Measurements from ENCODE around the gene FBXO11. TPM values are rescaled to one million over a fixed set of nuclear protein-coding genes. Genes with fewer than 3 reads are reported as not detected.
A peak's percentile ranks its signal among the peaks of the same experiment; 100 is the strongest.
"Not testable (repeated sequence)": the region's sequence is repeated elsewhere in the genome, so short reads cannot be mapped to it uniquely, and the experiment has no call there.

FBXO11 gene
- total RNA-seq, 2 experiments from 2014 or later: 38.2 to 41.1 TPM

GRCh38 chr2:47908682-47909081 is 2.4 kb upstream of the FBXO11 start:
- intact Hi-C loops (cut with micrococcal nuclease): no loop called here
- POLR2A ChIA-PET: no interaction called here

GRCh38 chr2:47907039-47907781 is 912 bp upstream of the FBXO11 start:
- no peaks in the 10 kb centered on the region for H3K9me3 Mint-ChIP-seq
- peak overlapping the region; percentile 91 for H3K27ac Mint-ChIP-seq
- CTCF ChIA-PET: interaction anchor here (0.6 to 2.3 kb wide), 8 partner anchors 48 to 513 kb away, joined by 3 to 12 read pairs (median 5); partner anchors contain the start of gene MSH6
- intact Hi-C loops (cut with micrococcal nuclease): loop anchor here (1.0 to 2.0 kb wide), 6 partner anchors 38 to 964 kb away; no protein-coding TSS in a partner anchor
- H3K27me3 Mint-ChIP-seq: no peaks in the 10 kb centered on the region
- H3K36me3 Mint-ChIP-seq: peaks cover 8% of the 10 kb centered on the region
- peak overlapping the region; percentile 88 for H3K4me3 Mint-ChIP-seq
- peak; percentile 48 for DNase-seq
- POLR2A ChIA-PET: interaction anchor here (0.7 to 1.1 kb wide), 3 partner anchors 45 to 123 kb away, joined by 3 read pairs; no protein-coding TSS in a partner anchor
- H3K4me1 Mint-ChIP-seq (ENCODE audit: low read depth): peaks cover 34% of the 10 kb centered on the region

More at GRCh38 chr2:47908682-47909081, 2.4 kb upstream of the FBXO11 start:
- peaks cover 20% of the 10 kb centered on the region for H3K4me1 Mint-ChIP-seq (ENCODE audit: low read depth)
- H3K27me3 Mint-ChIP-seq: no peaks in the 10 kb centered on the region
- CTCF ChIA-PET: interaction anchor here (2.3 kb wide), 1 partner anchor 198 kb away, joined by 12 read pairs; no protein-coding TSS in a partner anchor
- no peak overlapping the region for H3K4me3 Mint-ChIP-seq
- H3K9me3 Mint-ChIP-seq: no peaks in the 10 kb centered on the region
- H3K36me3 Mint-ChIP-seq: peaks cover 8% of the 10 kb centered on the region
- DNase-seq: no peak
- H3K27ac Mint-ChIP-seq: no peak overlapping the region

DNA sequence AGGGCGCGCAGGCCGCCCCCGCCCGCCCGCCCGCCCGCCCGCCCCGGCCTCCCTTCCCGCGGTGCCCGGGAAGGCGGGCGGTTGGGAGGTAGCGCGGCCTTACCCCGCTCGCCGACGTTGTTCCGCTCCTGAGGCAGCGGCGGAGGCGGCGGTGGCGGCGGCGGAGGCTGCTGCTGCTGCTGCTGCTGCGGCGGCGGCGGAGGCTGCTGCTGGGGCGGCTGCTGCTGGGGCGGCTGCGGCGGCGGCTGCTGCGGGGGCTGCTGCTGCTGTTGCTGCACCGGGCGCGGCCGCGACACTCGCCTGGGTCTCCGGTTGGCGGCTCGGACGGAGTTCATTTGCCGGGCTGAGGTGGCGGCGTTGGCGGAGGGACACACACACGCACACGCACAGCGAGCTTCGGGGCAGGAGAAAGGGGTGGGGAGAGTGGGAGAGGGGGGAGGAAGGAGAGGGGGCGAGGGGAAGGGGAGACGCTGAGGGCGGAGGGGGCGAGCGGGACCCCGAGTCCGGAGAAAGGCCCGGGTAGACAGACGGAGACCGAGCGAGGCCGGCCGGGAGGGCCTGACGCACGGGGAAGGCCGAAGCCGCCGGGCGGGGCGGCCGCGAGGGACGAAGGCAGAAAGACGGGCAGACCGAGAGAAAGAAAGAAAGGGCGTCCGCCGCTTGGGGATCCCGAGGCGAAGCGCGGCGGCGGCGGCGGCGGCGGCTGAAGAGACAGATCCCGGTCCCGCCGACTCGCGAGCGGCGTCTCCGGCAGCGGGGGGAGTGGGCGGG is 727 bp downstream of the FBXO11 start:
- no peaks in the 10 kb centered on the region for H3K9me3 Mint-ChIP-seq
- peak overlapping the region; percentile 88 for H3K4me3 Mint-ChIP-seq
- CTCF ChIA-PET: no interaction called here
- intact Hi-C loops (cut with micrococcal nuclease): loop anchor here (1.0 to 2.0 kb wide), 8 partner anchors 37 to 963 kb away; partner anchors contain the start of gene MSH6
- H3K27me3 Mint-ChIP-seq: no peaks in the 10 kb centered on the region
- peak; percentile 68 for DNase-seq
- peak overlapping the region; percentile 91 for H3K27ac Mint-ChIP-seq
- H3K36me3 Mint-ChIP-seq: peaks cover 8% of the 10 kb centered on the region
- peaks cover 40% of the 10 kb centered on the region for H3K4me1 Mint-ChIP-seq (ENCODE audit: low read depth)
- POLR2A ChIA-PET: no interaction called here

DNA sequence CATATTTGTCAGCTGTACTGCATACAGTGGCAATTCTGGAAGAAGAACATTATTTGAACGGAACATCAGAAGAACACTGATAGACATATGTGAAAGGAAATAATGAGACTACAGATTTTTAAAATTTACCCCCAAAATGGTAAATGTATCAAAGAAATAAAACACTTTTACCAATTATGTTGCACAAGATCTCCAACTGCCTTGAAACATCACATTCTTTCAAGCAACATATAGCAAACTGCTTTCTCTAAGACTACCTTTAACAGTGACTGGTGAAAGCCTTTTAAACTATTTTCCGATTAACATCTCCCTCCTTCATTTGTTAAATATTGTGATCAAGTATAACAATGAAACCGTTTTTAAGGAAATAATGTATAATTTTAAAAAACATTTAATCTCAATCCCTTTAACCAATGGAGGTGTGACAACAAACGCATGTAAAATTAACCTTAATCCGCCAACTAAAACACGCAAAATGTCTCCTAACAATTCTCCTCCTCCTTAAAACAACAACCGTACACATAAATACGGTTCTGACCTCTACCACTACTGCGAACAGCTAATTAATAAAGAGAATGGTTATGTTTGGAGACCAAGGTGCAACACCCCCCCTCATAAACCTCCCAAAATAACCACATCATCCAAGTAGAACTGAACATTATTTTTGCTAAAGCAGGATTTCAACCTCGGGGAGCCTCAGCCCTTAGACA is 2.4 kb downstream of the FBXO11 start:
- ChIA-PET CTCF (interaction anchor here (0.6 kb wide), 1 partner anchor 634 kb away, joined by 3 read pairs; no protein-coding TSS in a partner anchor), POLR2A (no interaction called here)
- Mint-ChIP-seq H3K4me3 (peak overlapping the region; percentile 93), H3K27me3 (no peaks in the 10 kb centered on the region), H3K27ac (peak overlapping the region; percentile 90), H3K4me1 (ENCODE audit: low read depth) (peaks cover 51% of the 10 kb centered on the region), H3K36me3 (peaks cover 8% of the 10 kb centered on the region), H3K9me3 (no peaks in the 10 kb centered on the region)
- no peak for DNase-seq
- intact Hi-C loops (cut with micrococcal nuclease): no loop called here

- peaks cover 54% of the 10 kb centered on the region for H3K4me1 Mint-ChIP-seq (ENCODE audit: low read depth)
- H3K27me3 Mint-ChIP-seq; H3K27ac Mint-ChIP-seq; POLR2A ChIA-PET; intact Hi-C loops (cut with micrococcal nuclease); H3K4me3 Mint-ChIP-seq; DNase-seq; H3K9me3 Mint-ChIP-seq: not testable (repeated sequence)
- CTCF ChIA-PET: interaction anchor here (1.1 kb wide), 1 partner anchor 44 kb away, joined by 3 read pairs; no protein-coding TSS in a partner anchor
- H3K36me3 Mint-ChIP-seq: peaks cover 12% of the 10 kb centered on the region
Measured at GRCh38 chr2:47901892-47902291, 4.4 kb downstream of the FBXO11 start.

- intact Hi-C loops (cut with micrococcal nuclease): no loop called here
- DNase-seq: no peak
- peaks cover 64% of the 10 kb centered on the region for H3K4me1 Mint-ChIP-seq (ENCODE audit: low read depth)
- no peaks in the 10 kb centered on the region for H3K27me3 Mint-ChIP-seq
- no peak overlapping the region for H3K27ac Mint-ChIP-seq
- no peak overlapping the region for H3K4me3 Mint-ChIP-seq
- peaks cover 14% of the 10 kb centered on the region for H3K36me3 Mint-ChIP-seq
- ChIA-PET POLR2A (no interaction called here), CTCF (interaction anchor here (1.1 kb wide), 1 partner anchor 43 kb away, joined by 3 read pairs; no protein-coding TSS in a partner anchor)
- H3K9me3 Mint-ChIP-seq: no peaks in the 10 kb centered on the region
Measured at GRCh38 chr2:47900857-47901256, 5.4 kb downstream of the FBXO11 start.

GRCh38 chr2:47899915-47900816 is 6.1 kb downstream of the FBXO11 start:
- Mint-ChIP-seq H3K4me3 (no peak overlapping the region), H3K36me3 (peaks cover 14% of the 10 kb centered on the region), H3K4me1 (ENCODE audit: low read depth) (peaks cover 67% of the 10 kb centered on the region), H3K27me3 (no peaks in the 10 kb centered on the region), H3K9me3 (no peaks in the 10 kb centered on the region), H3K27ac (peak overlapping the region; percentile 56)
- CTCF ChIA-PET: interaction anchor here (0.7 kb wide), 1 partner anchor 42 kb away, joined by 3 read pairs; no protein-coding TSS in a partner anchor
- intact Hi-C loops (cut with micrococcal nuclease): no loop called here
- POLR2A ChIA-PET: no interaction called here
- DNase-seq: no peak

GRCh38 chr2:47897883-47898731 is 8.2 kb downstream of the FBXO11 start:
- H3K36me3 Mint-ChIP-seq: peaks cover 6% of the 10 kb centered on the region
- POLR2A ChIA-PET: no interaction called here
- DNase-seq: no peak
- H3K27me3 Mint-ChIP-seq: no peaks in the 10 kb centered on the region
- no peaks in the 10 kb centered on the region for H3K9me3 Mint-ChIP-seq
- H3K4me1 Mint-ChIP-seq (ENCODE audit: low read depth): peaks cover 67% of the 10 kb centered on the region
- CTCF ChIA-PET: no interaction called here
- H3K27ac Mint-ChIP-seq: peak overlapping the region; percentile 74
- intact Hi-C loops (cut with micrococcal nuclease): no loop called here
- peak overlapping the region; percentile 39 for H3K4me3 Mint-ChIP-seq

DNA sequence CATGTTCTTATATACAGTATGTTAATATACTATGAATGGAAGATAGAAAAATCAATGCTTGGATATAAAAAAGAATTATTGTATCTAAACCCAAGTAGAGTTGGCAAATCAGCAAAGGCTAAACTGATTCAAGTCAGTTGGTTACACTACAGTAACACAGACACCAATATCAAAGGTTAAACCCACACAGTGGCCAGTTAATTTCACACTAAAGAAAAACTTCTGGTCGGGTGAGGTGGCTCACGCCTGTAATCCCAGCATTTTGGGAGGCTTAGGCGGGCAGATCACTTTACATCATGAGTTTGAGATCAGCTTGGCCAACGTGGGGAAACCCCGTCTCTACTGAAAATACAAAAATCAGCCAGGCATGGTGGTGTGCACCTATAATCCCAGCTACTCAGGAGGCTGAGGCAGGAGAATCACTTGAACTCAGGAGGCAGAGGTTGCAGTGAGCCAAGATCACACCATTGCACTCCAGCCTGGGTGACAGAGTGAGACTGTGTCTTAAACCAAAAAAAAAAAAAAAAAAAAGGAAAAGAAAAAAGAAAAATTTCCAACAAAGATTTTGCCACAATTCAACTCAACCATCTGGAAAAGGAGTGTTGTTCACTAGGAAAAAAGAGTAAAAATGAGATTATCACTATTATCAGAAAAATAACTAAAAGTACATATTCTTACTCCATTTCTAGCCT is 9.0 kb downstream of the FBXO11 start:
- CTCF ChIA-PET: interaction anchor here (1.0 kb wide), 1 partner anchor 209 kb away, joined by 3 read pairs; no protein-coding TSS in a partner anchor
- H3K36me3 Mint-ChIP-seq; POLR2A ChIA-PET; H3K9me3 Mint-ChIP-seq; H3K27me3 Mint-ChIP-seq; H3K4me3 Mint-ChIP-seq; intact Hi-C loops (cut with micrococcal nuclease): not testable (repeated sequence)
- peak; percentile 32 for DNase-seq
- peak overlapping the region; percentile 56 for H3K27ac Mint-ChIP-seq
- peaks cover 64% of the 10 kb centered on the region for H3K4me1 Mint-ChIP-seq (ENCODE audit: low read depth)

- no peak for DNase-seq
- Mint-ChIP-seq H3K27ac (no peak overlapping the region), H3K9me3 (no peaks in the 10 kb centered on the region), H3K36me3 (peaks cover 6% of the 10 kb centered on the region), H3K27me3 (no peaks in the 10 kb centered on the region), H3K4me1 (ENCODE audit: low read depth) (peaks cover 64% of the 10 kb centered on the region), H3K4me3 (no peak overlapping the region)
- intact Hi-C loops (cut with micrococcal nuclease): no loop called here
- ChIA-PET POLR2A (no interaction called here), CTCF (interaction anchor here (1.0 kb wide), 1 partner anchor 210 kb away, joined by 3 read pairs; no protein-coding TSS in a partner anchor)
Measured at GRCh38 chr2:47896450-47896968, 9.8 kb downstream of the FBXO11 start.

Measured in activated CD4-positive, alpha-beta memory T cell treated with anti-CD3 and anti-CD28 coated beads for 36 hours (primary cell).